ENCODE measurements around the gene NOP10. TPM values are rescaled to one million over a fixed set of nuclear protein-coding genes. Genes with fewer than 3 reads are reported as not detected.

Gene NOP10
- total and polyA plus RNA-seq, 2 of the 13 experiments (the other 11 are each of a cell fraction or from before 2014, with no cell fraction given): 239 to 369 TPM

GRCh38 chr15:34367101-34368081 is 24.5 kb upstream of the NOP10 start, which contains the start of gene LPCAT4 (continued):
- TF ChIP-seq KDM5A (IDR thresholded peaks at IDR 0.05; ENCODE audit: borderline replicate concordance, low read length) (peak; percentile 50; the same call in 1 of the 2 replicates), ZHX2 (IDR thresholded peaks at IDR 0.05; ENCODE audit: low read depth) (0 out of 2 replicates have a peak, but pooled peaks have one; percentile 18), ZHX2 (CRISPR knock-in tag; IDR thresholded peaks at IDR 0.05; ENCODE audit: borderline replicate concordance) (no peak), ZNF768 (CRISPR knock-in tag; IDR thresholded peaks at IDR 0.05) (peak; percentile 81), ZSCAN21 (CRISPR knock-in tag; IDR thresholded peaks at IDR 0.05; ENCODE audit: borderline replicate concordance) (peak; percentile 59), HOXD1 (CRISPR knock-in tag; IDR thresholded peaks at IDR 0.05) (no peak), ZNF136 (CRISPR knock-in tag; IDR thresholded peaks at IDR 0.05; ENCODE audit: low read depth) (no peak), ZNF691 (CRISPR knock-in tag; IDR thresholded peaks at IDR 0.05; ENCODE audit: borderline replicate concordance, low read depth) (peak; percentile 20; the same call in 1 of the 2 replicates), LRRFIP1 (CRISPR knock-in tag; conservative IDR thresholded peaks at IDR 0.05) (no peak), ZNF274 (CRISPR knock-in tag; IDR thresholded peaks at IDR 0.05) (0 out of 2 replicates have a peak, but pooled peaks have one; percentile 63), ZNF607 (CRISPR knock-in tag; IDR thresholded peaks at IDR 0.05; ENCODE audit: borderline replicate concordance) (peak; percentile 94), ZNF33A (CRISPR knock-in tag; IDR thresholded peaks at IDR 0.05; ENCODE audit: borderline replicate concordance) (no peak), REST (IDR thresholded peaks at IDR 0.05; ENCODE audit: borderline replicate concordance in 1 of 2, low read depth in 1 of 2, low read length in 2 of 2) (peak in 1 of 2 experiments; percentile 18; a peak in 1 of 4 replicates)
